Body of pancreas (tissue), 4 donors: ENCODE measurements around the gene CNRIP1. TPM values are rescaled to one million over a fixed set of nuclear protein-coding genes. Genes with fewer than 3 reads are reported as not detected.
A peak's percentile ranks its signal among the peaks of the same experiment; 100 is the strongest.

Experiments
- ATAC-seq: fragments of 150-250 bp; one replicate; pipeline ENCODE4 v1.9.1; 2016
- DNase-seq, 4 donors: peaks; one replicate each; pipeline ENCODE4 v3.0.0-alpha.2; 2019
- H3K27ac ChIP-seq, 4 donors: fragments of 200-600 bp; sonication (generic); 1 replicate in 3 of 4; 2 replicates in 1 of 4; pipeline versions ENCODE4 v1.5.1 to v1.6.1; 2016 to 2019; ENCODE audit warnings: mild to moderate bottlenecking in 1 of 4, mixed read lengths in 1 of 4, moderate library complexity in 1 of 4
- H3K27me3 ChIP-seq, 2 donors: fragments of 200-600 bp; sonication (generic); one replicate each; pipeline ENCODE4 v1.6.0; 2016; ENCODE audit warnings: mild to moderate bottlenecking in 1 of 2
- H3K36me3 ChIP-seq, 2 donors: fragments of 200-600 bp; sonication (generic); replicated peaks in 1 of 2; 2 replicates each; pipeline ENCODE4 v1.5.1; 2016; ENCODE audit warnings: low read depth in 2 of 2; ENCODE audit not compliant: insufficient read depth in 1 of 2
- H3K4me1 ChIP-seq: fragments of 200-600 bp; sonication (generic); one replicate; pipeline ENCODE4 v1.6.0; 2016
- H3K4me3 ChIP-seq, 2 donors: fragments of 200-600 bp; sonication (generic); 1 replicate in 1 of 2; 2 replicates in 1 of 2; pipeline ENCODE4 v1.5.1; 2016 to 2019
- H3K9me3 ChIP-seq, 3 donors: fragments of 200-600 bp; sonication (generic); 1 replicate in 2 of 3; 2 replicates in 1 of 3; pipeline ENCODE4 v1.5.1; 2016
- CTCF ChIP-seq, 7 experiments: fragments of 450-650 bp in 4 of 7; fragments of 200-600 bp in 3 of 7; sonication (generic) in 3 of 7; IDR thresholded peaks; one replicate each; pipeline ENCODE4 v1.5.1; 2016 to 2019; ENCODE audit warnings: antibody characterized with exemption in 7 of 7
- POLR2A ChIP-seq, 3 donors: fragments of 450-650 bp; IDR thresholded peaks; one replicate each; pipeline ENCODE4 v1.6.1; 2016; ENCODE audit warnings: antibody characterized with exemption in 3 of 3, mild to moderate bottlenecking in 2 of 3
- WGBS, 2 donors: methylation state at CpG; one replicate each; pipeline ENCODE4 v1.1.5; 2017; 5-methylcytosine and 5-hydroxymethylcytosine counted together
- intact Hi-C: fragments of 100-400 bp; cut with DNase I; formaldehyde crosslinking; loops from one replicate; pipeline ENCODE4 v1.15.1; 2023
- total RNA-seq, 2 donors: library from RNA; depleted of rRNA; stranded (reverse); fragments of >200 nt; gene quantifications; one replicate each; pipeline ENCODE4 v1.1.0, GENCODE V29; 2016

CNRIP1 gene
- total RNA-seq, 2 donors from 2014 or later: 2.6 to 5.7 TPM

GRCh38 chr2:68333009-68333408 lies 13.3 kb upstream of the CNRIP1 start:
- H3K9me3 ChIP-seq: no peaks in the 10 kb centered on the region
- DNase-seq (no peak), ATAC-seq (no peak)
- intact Hi-C loops: no loop called here
- H3K36me3 ChIP-seq: no peaks in the 10 kb centered on the region
- H3K4me3 ChIP-seq: no peak overlapping the region
- TF ChIP-seq CTCF (IDR thresholded peaks at IDR 0.05) (no peak), POLR2A (IDR thresholded peaks at IDR 0.05) (no peak)
- 80 to 86% methylated on average over 8 of the region's 8 CpGs for WGBS, 2 donors
- H3K27me3 ChIP-seq: no peaks in the 10 kb centered on the region
- no peak overlapping the region for H3K27ac ChIP-seq
- no peaks in the 10 kb centered on the region for H3K4me1 ChIP-seq

GRCh38 chr2:68330691-68331090 lies 10.9 kb upstream of the CNRIP1 start:
- DNase-seq: no peak
- Histone ChIP-seq H3K27ac (no peak overlapping the region), H3K36me3 (no peaks in the 10 kb centered on the region), H3K27me3 (no peaks in the 10 kb centered on the region), H3K9me3 (no peaks in the 10 kb centered on the region), H3K4me1 (no peaks in the 10 kb centered on the region), H3K4me3 (no peak overlapping the region)
- intact Hi-C loops: no loop called here
- 69 to 74% methylated on average over 2 of the region's 2 CpGs for WGBS, 2 donors
- TF ChIP-seq POLR2A (IDR thresholded peaks at IDR 0.05) (no peak), CTCF (IDR thresholded peaks at IDR 0.05) (no peak)
- no peak for ATAC-seq

- Histone ChIP-seq H3K27ac (no peak overlapping the region), H3K9me3 (no peaks in the 10 kb centered on the region), H3K4me3 (no peak overlapping the region), H3K36me3 (no peaks in the 10 kb centered on the region), H3K4me1 (no peaks in the 10 kb centered on the region), H3K27me3 (no peaks in the 10 kb centered on the region)
- DNase-seq: no peak
- TF ChIP-seq CTCF (IDR thresholded peaks at IDR 0.05): no peak
- no peak for TF ChIP-seq POLR2A (IDR thresholded peaks at IDR 0.05)
- WGBS, 2 donors: 36 to 63% methylated on average over 5 of the region's 5 CpGs
- intact Hi-C loops: no loop called here
- ATAC-seq: no peak
These were observed 9.2 kb upstream of the CNRIP1 start for GRCh38 chr2:68328901-68329300.

- 54 to 56% methylated on average over 3 of the region's 3 CpGs for WGBS, 2 donors
- TF ChIP-seq CTCF (IDR thresholded peaks at IDR 0.05) (no peak), POLR2A (IDR thresholded peaks at IDR 0.05) (no peak)
These were observed 5.3 kb upstream of the CNRIP1 start for GRCh38 chr2:68325056-68325455.

DNA sequence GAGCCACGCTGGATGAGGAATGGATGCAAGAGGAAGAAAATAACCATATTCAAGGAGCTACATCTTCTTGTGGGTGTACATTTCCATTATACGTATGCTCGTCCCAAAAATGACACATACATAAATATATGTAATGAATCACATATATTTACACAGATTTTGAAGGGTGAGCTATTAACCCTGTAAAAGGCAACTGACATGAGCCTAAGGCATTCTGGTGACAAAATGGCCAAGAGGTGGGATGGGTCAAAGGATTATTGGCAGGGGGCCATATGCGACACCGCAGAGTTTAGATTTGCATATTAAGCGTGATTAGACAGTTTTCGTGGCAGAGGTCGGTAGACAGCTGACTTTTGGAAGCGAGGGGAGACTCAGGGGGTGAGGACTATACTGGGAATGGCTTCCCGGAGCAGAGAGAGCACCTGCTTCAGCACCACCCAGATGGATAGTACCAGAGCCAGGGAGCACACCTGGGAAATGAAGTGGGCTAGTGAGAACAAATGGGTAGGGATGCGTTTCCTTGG lies 431 bp upstream of the CNRIP1 start:
- intact Hi-C loops: no loop called here
- peak overlapping the region; percentile 1 to 76 (median 50) for H3K27ac ChIP-seq
- H3K4me3 ChIP-seq: no peak overlapping the region
- peaks cover 14% of the 10 kb centered on the region for H3K4me1 ChIP-seq
- DNase-seq: peak in 3 of 4 donors; percentile 3 to 17 (median 15)
- no peaks in the 10 kb centered on the region for H3K36me3 ChIP-seq
- ATAC-seq: no peak
- no peak for TF ChIP-seq POLR2A (IDR thresholded peaks at IDR 0.05)
- TF ChIP-seq CTCF (IDR thresholded peaks at IDR 0.05): no peak
- no peaks in the 10 kb centered on the region for H3K27me3 ChIP-seq
- WGBS, 2 donors: 3 to 6% methylated on average over 11 of the region's 11 CpGs
- no peaks in the 10 kb centered on the region for H3K9me3 ChIP-seq

More at GRCh38 chr2:68325056-68325455, 5.3 kb upstream of the CNRIP1 start:
- H3K27me3 ChIP-seq: no peaks in the 10 kb centered on the region
- no peaks in the 10 kb centered on the region for H3K9me3 ChIP-seq
- no peak overlapping the region for H3K27ac ChIP-seq
- intact Hi-C loops: no loop called here
- H3K4me1 ChIP-seq: no peaks in the 10 kb centered on the region
- ATAC-seq (no peak), DNase-seq (no peak)
- H3K36me3 ChIP-seq: no peaks in the 10 kb centered on the region
- H3K4me3 ChIP-seq: no peak overlapping the region
